ENCODE results near the gene VAMP1. TPM values are rescaled to one million over a fixed set of nuclear protein-coding genes. Genes with fewer than 3 reads are reported as not detected.
A peak's percentile ranks its signal among the peaks of the same experiment; 100 is the strongest.

VAMP1 gene
- total and polyA plus RNA-seq, 2 of the 13 experiments (the other 11 are each of a cell fraction or from before 2014, with no cell fraction given), result 2.5 to 7.4 TPM

DNA sequence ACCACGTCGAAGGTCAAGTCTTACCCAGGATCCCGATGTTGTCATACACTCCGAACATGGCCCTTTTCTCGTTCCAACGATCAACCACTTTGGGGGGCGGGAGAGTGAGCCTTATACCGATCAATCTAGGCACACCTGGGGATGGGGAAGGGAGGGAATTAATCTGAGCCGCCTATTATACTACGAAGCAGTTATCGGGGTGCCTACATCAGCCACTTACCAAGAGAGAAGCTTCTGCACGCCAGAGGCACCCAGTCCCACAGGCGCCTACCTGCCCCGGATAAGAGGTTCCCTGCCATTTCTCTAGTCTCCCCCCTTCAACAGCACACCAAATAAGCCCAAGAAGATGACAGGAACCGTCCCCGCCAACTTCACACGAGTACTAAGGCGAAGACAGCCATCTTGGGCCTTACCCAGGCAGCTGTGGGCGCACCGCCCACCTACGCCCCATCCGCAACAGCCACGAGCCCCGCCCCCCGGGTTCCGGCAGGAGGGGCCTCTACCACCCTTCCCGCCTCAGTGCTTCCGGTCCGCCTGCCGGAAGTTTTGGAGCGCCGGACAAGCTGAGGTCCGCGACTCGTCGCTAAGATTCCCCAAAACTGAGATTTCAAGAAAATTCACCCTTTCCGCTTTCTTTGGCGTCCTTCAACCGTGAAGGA lies 22.5 kb upstream of the VAMP1 start, which contains the start of gene MRPL51 (continued):
- TF ChIP-seq SOX13 (IDR thresholded peaks at IDR 0.05) (no peak), SOX13 (CRISPR knock-in tag; conservative IDR thresholded peaks at IDR 0.05 in 1 of 2, IDR thresholded peaks at IDR 0.05 in 1 of 2) (0 out of 4 replicates have a peak, but pooled peaks of 1 of the 2 experiments have one; percentile 18), THAP11 (CRISPR knock-in tag; IDR thresholded peaks at IDR 0.05) (peak; percentile 92), SRSF4 (IDR thresholded peaks at IDR 0.05; ENCODE audit: low read depth, low read length, poor library complexity, severe bottlenecking) (no peak), KMT2B (CRISPR knock-in tag; IDR thresholded peaks at IDR 0.05) (peak; percentile 80; the same call in 1 of the 2 replicates), NRL (CRISPR knock-in tag; IDR thresholded peaks at IDR 0.05; ENCODE audit: borderline replicate concordance) (peak; percentile 66; the same call in 1 of the 2 replicates), ZNF605 (CRISPR knock-in tag; IDR thresholded peaks at IDR 0.05) (0 out of 2 replicates have a peak, but pooled peaks have one; percentile 57), XBP1 (CRISPR knock-in tag; IDR thresholded peaks at IDR 0.05) (no peak), IRX3 (CRISPR knock-in tag; IDR thresholded peaks at IDR 0.05; ENCODE audit: borderline replicate concordance, low read depth) (0 out of 2 replicates have a peak, but pooled peaks have one; percentile 4), ZSCAN25 (CRISPR knock-in tag; IDR thresholded peaks at IDR 0.05) (peak; percentile 54; the same call in 1 of the 2 replicates), ZNF280B (CRISPR knock-in tag; IDR thresholded peaks at IDR 0.05; ENCODE audit: borderline replicate concordance) (0 out of 2 replicates have a peak, but pooled peaks have one; percentile 8), HCFC1 (IDR thresholded peaks at IDR 0.05; ENCODE audit: low read depth, low read length) (peak; percentile 34), MTF2 (CRISPR knock-in tag; IDR thresholded peaks at IDR 0.05; ENCODE audit: borderline replicate concordance) (no peak), ZNF337 (CRISPR knock-in tag; IDR thresholded peaks at IDR 0.05; ENCODE audit: borderline replicate concordance, low read depth) (no peak)
- TF ChIP-seq, protein P1, sequence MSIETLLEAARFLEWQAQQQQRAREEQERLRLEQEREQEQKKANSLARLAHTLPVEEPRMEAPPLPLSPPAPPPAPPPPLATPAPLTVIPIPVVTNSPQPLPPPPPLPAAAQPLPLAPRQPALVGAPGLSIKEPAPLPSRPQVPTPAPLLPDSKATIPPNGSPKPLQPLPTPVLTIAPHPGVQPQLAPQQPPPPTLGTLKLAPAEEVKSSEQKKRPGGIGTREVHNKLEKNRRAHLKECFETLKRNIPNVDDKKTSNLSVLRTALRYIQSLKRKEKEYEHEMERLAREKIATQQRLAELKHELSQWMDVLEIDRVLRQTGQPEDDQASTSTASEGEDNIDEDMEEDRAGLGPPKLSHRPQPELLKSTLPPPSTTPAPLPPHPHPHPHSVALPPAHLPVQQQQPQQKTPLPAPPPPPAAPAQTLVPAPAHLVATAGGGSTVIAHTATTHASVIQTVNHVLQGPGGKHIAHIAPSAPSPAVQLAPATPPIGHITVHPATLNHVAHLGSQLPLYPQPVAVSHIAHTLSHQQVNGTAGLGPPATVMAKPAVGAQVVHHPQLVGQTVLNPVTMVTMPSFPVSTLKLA (IDR thresholded peaks at IDR 0.05), result peak; percentile 59
- TF ChIP-seq, protein P2, sequence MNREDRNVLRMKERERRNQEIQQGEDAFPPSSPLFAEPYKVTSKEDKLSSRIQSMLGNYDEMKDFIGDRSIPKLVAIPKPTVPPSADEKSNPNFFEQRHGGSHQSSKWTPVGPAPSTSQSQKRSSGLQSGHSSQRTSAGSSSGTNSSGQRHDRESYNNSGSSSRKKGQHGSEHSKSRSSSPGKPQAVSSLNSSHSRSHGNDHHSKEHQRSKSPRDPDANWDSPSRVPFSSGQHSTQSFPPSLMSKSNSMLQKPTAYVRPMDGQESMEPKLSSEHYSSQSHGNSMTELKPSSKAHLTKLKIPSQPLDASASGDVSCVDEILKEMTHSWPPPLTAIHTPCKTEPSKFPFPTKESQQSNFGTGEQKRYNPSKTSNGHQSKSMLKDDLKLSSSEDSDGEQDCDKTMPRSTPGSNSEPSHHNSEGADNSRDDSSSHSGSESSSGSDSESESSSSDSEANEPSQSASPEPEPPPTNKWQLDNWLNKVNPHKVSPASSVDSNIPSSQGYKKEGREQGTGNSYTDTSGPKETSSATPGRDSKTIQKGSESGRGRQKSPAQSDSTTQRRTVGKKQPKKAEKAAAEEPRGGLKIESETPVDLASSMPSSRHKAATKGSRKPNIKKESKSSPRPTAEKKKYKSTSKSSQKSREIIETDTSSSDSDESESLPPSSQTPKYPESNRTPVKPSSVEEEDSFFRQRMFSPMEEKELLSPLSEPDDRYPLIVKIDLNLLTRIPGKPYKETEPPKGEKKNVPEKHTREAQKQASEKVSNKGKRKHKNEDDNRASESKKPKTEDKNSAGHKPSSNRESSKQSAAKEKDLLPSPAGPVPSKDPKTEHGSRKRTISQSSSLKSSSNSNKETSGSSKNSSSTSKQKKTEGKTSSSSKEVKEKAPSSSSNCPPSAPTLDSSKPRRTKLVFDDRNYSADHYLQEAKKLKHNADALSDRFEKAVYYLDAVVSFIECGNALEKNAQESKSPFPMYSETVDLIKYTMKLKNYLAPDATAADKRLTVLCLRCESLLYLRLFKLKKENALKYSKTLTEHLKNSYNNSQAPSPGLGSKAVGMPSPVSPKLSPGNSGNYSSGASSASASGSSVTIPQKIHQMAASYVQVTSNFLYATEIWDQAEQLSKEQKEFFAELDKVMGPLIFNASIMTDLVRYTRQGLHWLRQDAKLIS (CRISPR knock-in tag; IDR thresholded peaks at IDR 0.05), result no peak
- TF ChIP-seq, protein P3, sequence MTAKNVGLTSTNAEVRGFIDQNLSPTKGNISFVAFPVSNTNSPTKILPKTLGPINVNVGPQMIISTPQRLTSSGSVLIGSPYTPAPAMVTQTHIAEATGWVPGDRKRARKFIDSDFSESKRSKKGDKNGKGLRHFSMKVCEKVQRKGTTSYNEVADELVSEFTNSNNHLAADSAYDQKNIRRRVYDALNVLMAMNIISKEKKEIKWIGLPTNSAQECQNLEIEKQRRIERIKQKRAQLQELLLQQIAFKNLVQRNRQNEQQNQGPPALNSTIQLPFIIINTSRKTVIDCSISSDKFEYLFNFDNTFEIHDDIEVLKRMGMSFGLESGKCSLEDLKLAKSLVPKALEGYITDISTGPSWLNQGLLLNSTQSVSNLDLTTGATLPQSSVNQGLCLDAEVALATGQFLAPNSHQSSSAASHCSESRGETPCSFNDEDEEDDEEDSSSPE (CRISPR knock-in tag; IDR thresholded peaks at IDR 0.05), result peak; percentile 66
- TF ChIP-seq, protein P4, sequence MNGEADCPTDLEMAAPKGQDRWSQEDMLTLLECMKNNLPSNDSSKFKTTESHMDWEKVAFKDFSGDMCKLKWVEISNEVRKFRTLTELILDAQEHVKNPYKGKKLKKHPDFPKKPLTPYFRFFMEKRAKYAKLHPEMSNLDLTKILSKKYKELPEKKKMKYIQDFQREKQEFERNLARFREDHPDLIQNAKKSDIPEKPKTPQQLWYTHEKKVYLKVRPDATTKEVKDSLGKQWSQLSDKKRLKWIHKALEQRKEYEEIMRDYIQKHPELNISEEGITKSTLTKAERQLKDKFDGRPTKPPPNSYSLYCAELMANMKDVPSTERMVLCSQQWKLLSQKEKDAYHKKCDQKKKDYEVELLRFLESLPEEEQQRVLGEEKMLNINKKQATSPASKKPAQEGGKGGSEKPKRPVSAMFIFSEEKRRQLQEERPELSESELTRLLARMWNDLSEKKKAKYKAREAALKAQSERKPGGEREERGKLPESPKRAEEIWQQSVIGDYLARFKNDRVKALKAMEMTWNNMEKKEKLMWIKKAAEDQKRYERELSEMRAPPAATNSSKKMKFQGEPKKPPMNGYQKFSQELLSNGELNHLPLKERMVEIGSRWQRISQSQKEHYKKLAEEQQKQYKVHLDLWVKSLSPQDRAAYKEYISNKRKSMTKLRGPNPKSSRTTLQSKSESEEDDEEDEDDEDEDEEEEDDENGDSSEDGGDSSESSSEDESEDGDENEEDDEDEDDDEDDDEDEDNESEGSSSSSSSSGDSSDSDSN (CRISPR knock-in tag; IDR thresholded peaks at IDR 0.05), result peak; percentile 53
